HG02870 (cell line): ENCODE measurements around the gene TMEM270.

ENCODE experiments used
- ATAC-seq: cut with Tn5 transposase; IDR thresholded peaks from one replicate; pipeline ENCODE4 v1.9.1; 2021; ENCODE audit warnings: mild to moderate bottlenecking, moderate library complexity; ENCODE audit not compliant: unreplicated experiment

The TMEM270 gene

DNA sequence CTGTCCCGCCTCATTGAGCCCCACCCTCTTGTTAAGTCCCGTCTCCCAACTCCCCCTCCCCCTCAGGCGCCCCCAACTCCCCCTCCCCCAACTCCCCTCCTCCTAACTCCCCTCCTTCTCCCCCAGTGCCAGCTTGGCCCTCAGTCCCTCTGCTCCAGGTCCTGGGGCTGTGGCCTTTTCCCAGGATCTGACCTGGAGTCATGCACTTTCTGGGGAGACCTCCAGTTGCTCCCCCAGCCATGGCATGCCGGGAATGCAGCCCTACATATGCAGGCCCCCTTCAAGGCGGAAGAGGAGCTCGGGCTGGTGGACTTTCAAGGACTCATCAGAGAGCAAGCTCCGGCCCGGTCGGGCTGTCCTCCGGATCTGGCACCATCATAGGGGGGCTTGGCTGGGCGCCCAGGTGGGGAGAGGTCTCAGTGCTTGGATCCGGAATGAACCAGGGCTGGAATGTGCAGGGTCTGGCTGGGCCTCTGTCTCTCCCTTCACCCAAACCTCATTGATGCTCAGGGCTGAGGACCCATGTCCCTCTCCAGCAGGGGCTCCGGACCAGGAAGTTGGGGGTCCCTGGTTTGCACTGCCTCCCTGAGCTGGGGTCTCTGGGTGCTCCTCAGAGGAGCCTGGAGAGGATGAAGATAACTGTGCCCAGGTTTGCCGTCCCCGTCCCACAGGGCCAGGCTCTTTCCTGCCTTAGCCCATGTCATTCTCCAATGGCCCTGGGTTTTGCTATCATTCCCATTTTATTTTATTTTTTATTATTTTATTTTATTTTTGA is 41.1 kb downstream of the TMEM270 start:
- no peak for ATAC-seq

DNA sequence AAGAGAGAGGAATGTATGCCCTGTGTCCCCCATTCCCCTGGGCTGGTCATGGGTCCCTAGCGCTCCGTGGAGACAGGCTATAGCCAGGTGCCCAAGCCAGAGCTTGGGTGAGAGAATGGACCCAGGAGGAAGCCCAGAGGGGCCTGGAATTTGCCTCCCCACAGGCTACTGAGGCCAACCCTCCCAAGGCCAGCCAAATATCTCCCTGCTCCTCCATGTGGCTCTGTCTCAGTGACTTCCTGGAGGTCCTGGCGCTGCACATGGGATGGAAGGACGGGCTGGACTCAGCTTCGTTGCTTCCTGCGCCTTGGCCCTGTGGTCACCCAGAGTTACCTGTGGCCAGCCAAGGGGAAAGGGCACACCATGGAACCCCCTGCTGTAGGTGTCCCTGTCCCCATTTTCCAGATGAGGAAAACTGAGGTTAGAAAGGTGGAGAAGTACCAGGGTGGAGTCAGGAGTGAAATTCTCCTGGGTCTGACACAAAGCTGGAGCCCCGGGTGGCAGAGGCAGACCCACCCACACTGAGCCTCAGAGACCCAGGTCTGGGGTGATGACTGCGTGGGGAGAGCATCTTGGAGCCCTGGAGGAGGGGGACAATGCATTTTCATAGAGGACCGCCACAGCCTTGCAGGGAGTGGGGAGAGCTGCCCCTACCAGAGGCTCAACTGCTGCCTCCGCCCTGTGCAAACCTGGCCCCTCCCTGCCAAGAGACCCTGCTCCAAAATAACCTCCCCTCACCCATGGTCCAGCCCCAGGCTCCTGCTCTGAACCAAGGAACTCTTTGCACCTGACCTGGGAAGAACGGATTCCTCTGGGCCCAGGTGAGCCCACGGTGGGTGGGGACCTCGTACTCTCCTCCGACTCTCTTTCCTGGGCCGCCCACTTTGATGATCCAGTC is 42.6 kb downstream of the TMEM270 start:
- no peak for ATAC-seq

DNA sequence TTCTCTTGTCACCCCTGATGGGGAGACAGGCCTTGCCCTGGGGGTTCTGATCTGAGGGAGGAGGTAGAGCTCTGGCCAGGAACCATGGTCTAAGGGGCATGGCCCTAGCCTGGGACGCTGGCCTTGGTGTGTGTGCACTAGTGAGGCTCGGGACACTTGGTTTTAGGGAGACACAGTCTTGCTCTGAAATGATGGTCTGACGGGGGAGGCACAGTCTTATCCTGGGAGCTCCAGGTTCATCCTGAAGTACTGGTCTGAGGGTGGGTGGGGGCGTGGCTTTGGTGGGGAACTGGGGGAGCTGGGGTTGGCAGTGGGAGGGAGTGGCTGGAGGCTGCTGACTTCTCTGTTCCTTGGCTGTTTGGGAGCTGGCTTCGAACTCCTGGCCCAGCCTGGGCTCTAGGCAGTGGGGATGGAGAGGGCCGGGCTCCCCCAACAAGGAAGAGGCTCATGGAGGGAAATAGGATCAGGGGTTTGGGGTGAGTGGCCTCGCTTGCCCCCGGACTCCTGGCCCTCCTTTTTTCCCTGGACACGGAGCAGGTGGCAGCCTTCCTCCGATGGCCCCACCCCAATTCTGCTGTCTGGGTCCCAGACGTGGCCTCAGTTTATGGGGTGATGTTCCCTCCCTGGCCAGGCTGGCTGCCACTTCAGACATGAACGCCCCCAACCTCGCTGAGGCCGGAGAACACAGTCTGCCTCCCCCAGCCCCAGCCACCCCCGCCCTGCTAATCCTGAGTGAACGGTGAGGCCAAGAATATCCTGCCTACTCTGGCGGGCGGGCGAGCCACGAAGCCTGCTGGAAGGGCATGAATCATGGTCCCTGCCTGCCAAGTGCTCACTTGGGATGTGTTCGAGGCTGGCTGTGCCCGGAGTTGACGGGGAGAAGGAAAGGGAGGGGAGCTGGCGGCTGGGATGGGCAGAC is 43.5 kb downstream of the TMEM270 start:
- ATAC-seq, result no peak

DNA sequence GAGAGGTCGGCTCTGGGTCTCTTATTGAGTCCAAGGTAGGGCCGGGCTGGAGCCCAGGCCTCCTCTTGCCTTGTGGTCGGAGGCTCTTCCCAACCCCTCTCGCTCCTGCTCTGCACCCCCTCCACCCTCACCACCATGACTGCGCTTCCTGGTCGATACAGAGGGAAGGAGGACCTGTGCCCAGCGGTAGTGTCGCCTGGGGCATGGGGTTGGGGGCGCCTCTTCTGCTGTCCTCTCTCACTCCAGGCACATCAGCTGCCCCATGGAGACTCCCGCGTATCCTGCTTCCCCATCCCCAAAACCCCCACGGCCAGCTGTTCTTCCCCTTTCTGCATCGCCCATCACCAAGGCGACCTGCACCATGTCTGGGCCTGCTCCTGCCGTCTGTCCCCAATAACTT is 44.4 kb downstream of the TMEM270 start:
- no peak for ATAC-seq

DNA sequence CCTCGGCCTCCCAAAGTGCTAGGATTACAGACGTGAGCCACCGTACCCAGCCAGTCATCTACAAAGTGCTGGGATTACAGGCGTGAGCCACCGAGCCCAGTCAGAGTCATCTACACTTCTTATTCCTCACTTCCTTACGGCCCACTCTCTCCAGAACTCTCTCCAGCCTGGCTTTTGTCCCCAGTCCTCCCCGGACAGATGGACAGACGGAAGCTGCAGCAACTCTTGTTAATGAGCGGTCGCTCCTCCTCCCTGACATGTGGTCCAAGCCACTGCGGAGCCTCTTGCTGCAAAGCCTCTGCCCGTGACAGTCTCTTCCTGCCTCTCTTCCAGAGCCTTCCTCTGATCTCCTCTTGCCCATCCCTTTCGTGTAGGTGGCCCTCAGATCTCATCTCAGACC is 45.9 kb downstream of the TMEM270 start:
- ATAC-seq, result no peak

DNA sequence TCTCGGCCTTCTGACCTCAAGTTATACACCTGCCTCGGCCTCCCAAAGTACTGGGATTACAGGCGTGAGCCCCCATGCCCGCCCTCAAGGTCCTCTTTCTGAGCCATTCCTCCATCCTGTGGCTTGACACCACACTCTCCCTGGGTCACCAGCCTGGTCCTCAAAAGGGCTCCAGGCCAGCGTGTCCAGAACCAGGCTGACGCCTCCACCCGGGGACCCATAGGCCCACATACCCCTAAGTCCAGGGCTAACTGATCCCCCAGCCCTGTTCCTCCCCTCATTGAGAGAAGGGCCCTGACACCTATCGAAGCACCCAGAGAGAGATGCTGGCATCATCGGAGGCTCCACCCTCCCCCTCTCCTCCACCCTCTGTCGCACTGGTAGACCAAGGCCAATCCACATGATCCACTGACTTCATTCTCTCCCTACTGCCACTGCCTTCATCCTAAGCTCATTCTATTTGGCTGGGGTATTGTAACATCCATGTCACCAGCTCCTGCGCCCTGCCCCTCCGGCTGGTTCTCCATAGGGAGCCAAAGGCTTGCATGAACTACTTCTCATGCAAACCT is 46.7 kb downstream of the TMEM270 start:
- no peak for ATAC-seq

DNA sequence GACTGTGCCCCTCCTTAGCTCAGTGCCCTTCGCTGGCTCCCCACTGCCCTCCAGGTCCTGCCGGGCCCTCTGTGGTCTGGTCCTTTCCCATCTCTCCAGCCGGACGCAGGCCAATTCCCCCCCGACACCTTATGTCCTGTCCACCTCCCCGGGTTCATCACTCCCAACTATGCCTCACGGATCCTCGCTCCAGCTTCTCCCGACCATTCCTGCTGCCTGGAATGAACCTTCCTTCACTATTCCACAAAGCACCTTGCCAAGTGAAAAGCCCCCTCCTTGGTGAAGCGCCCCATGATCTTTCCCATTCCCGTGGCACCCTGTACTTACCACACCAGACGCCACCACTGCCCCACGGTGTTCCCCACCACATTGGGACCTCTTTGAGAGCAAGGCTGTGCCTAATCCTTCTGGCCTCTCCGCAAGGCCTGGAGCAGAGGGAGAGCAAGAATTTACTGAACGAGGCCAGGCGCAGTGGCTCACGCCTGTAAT is 47.2 kb downstream of the TMEM270 start:
- no peak for ATAC-seq

DNA sequence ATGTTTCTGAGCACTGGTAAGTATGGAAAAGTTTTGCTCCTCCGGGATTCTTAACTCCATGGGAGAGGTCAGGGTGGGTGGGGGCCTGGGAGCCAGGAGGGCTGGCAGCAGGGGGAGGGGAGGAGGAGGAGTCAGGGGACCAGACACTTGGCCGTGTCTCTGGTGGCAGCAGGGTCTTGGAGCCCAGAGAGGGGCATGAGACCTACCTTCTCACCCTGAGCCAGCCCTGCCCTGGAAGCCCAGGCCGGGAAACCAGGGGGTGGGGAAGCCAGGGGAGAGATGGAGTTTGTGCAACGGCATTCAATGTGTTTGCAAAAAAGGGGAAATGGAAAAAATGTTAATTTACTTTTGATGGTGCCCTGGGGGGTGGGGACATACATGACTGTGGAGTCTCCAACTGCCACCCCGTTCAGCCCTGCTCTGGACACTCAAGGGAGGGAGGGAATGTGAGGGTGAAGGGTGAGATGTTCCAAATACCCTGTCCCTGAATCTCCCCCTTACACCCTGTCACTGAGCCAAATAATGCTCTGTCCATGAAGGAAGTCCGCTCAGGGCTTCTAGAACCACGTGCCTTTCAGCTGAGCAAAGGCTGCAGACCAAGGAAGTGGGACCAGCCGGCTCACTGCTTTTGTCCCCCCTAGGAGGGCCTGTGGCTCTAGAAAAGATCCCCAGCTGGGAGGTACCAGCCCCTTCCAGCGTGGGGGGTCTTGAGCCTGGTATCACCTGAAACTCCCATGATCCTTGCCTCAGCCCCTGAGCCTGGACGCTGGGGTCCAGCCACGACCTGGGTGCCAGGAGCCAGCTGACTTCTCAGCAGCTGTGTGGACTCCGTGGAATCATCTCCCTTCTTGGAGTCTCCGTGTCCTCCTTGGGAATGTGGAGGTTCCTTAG is 48.3 kb downstream of the TMEM270 start:
- ATAC-seq, result no peak

DNA sequence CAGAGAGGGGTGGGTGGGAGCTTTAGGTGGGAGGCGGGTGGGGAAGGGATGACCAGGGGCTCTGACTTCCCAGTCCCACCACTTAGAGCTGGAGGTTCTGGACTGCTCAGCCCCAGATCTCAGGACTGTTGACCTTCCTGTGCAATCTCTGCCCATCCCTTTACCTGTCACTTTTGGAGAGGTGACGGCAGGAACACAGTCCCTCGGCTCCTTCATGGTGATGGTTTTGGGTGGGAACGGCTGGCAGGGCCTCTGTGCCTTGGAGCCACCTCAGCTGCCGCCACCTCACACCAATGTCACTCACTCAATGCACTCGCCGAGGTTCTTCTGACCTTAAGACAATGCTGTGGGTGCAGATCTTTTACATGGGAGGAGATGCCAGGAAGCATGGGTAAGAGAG is 49.0 kb downstream of the TMEM270 start:
- ATAC-seq, result no peak

DNA sequence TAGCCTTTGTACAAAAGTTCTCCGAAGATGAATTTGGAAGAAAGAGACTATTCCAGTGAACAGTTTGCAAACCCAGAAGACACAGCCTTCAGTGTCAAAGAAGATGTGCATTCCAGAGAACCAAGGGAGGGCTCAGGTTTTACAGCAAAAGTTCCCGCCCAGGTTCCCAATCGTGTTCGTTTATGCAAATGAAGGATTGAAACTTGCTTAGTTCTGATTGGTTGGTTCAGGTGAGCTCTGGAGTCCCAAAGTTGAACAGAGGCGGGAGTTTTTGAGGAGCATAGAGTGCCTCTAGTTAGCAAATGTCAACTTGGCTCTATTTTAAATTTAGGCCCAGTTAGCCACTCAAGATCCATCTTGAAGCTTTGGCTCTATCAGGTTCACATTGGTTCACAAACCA is 51.3 kb downstream of the TMEM270 start:
- no peak for ATAC-seq
